ENCODE data around the gene LNP1.

DNA sequence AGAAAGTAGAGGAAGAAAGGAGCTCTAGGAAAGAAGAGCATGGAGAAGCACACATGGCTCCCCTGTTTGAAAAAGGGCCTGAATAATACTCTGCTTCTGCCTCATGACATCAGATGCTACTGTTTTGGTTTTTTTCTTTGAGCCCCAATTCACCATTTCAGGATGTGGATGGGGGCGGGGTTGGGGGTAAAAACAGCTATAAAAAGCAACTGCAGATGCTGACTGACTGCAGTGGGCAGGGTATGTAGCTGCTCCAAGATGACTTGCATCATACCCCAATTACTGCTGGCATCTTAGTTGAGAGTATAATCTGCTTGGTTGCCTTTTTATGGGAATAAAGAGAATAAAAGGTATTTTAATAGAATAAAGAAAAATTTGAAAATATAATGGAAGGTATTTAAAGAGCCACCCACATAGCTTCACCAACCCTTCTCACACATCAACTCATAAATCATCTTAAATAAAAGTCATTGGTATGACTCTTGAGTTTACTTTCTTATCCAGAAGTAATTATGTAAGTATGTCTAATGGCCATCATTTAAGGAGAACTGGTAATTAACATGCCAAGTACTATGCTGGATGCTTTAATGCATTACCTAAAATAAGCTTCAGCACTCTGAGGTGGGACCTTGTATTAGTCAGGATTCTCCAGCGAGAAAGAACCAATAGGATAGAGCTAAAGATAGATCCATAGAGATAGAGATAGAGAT, 54.7 kb downstream of the LNP1 start:
- TF ChIP-seq, protein P1, sequence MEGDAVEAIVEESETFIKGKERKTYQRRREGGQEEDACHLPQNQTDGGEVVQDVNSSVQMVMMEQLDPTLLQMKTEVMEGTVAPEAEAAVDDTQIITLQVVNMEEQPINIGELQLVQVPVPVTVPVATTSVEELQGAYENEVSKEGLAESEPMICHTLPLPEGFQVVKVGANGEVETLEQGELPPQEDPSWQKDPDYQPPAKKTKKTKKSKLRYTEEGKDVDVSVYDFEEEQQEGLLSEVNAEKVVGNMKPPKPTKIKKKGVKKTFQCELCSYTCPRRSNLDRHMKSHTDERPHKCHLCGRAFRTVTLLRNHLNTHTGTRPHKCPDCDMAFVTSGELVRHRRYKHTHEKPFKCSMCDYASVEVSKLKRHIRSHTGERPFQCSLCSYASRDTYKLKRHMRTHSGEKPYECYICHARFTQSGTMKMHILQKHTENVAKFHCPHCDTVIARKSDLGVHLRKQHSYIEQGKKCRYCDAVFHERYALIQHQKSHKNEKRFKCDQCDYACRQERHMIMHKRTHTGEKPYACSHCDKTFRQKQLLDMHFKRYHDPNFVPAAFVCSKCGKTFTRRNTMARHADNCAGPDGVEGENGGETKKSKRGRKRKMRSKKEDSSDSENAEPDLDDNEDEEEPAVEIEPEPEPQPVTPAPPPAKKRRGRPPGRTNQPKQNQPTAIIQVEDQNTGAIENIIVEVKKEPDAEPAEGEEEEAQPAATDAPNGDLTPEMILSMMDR (optimal IDR thresholded peaks at IDR 0.05 in 1 of 3, IDR thresholded peaks at IDR 0.05 in 1 of 3, conservative IDR thresholded peaks at IDR 0.05 in 1 of 3; ENCODE audit: extremely low read depth in 1 of 3, insufficient read depth in 2 of 3, low read length in 3 of 3), result no peak
- no peak for TF ChIP-seq EZH2 (IDR thresholded peaks at IDR 0.05; ENCODE audit: low read length)

Measured in keratinocyte (primary cell).